Thyroid gland (tissue), 4 donors: ENCODE measurements around the gene CACNA1D. TPM values are rescaled to one million over a fixed set of nuclear protein-coding genes. Genes with fewer than 3 reads are reported as not detected.

Experiments used
- DNase-seq, 2 donors: peaks; one replicate each; pipeline ENCODE4 v3.0.0-alpha.2; 2019
- H3K27ac ChIP-seq, 3 donors: fragments of 200-600 bp; sonication (generic); 1 replicate in 2 of 3; 2 replicates in 1 of 3; pipeline ENCODE4 v1.5.1; 2016 to 2019; ENCODE audit warnings: mild to moderate bottlenecking in 1 of 3, moderate library complexity in 1 of 3
- H3K27me3 ChIP-seq: fragments of 200-600 bp; sonication (generic); one replicate; pipeline ENCODE4 v1.5.1; 2019
- H3K36me3 ChIP-seq, 2 donors: fragments of 200-600 bp; sonication (generic); one replicate each; pipeline ENCODE4 v1.5.1; 2016 to 2019
- H3K4me1 ChIP-seq, 2 donors: fragments of 200-600 bp; sonication (generic); one replicate each; pipeline ENCODE4 v1.5.1; 2017 to 2019
- H3K4me3 ChIP-seq, 3 donors: fragments of 200-600 bp; sonication (generic); replicated peaks in 1 of 3; 1 replicate in 2 of 3; 2 replicates in 1 of 3; pipeline ENCODE4 v1.5.1; 2016; ENCODE audit warnings: mild to moderate bottlenecking in 1 of 3
- H3K9me3 ChIP-seq: fragments of 200-600 bp; sonication (generic); one replicate; pipeline ENCODE4 v1.5.1; 2017
- POLR2A ChIP-seq, 2 donors: fragments of 450-650 bp; IDR thresholded peaks; one replicate each; pipeline ENCODE4 v1.6.1; 2017; ENCODE audit warnings: antibody characterized with exemption in 2 of 2, mild to moderate bottlenecking in 2 of 2, moderate library complexity in 1 of 2
- WGBS, 2 donors: methylation state at CpG; one replicate each; pipeline ENCODE4 v1.1.5; 2017; 5-methylcytosine and 5-hydroxymethylcytosine counted together
- intact Hi-C: fragments of 100-400 bp; cut with DNase I; formaldehyde crosslinking; loops from one replicate; pipeline ENCODE4 v1.15.1; 2023
- total RNA-seq, 4 donors: library from RNA; depleted of rRNA; stranded (reverse); fragments of >200 nt; gene quantifications; one replicate each; pipeline ENCODE4 v1.2.3, GENCODE V29; 2016
- TF ChIP-seq, protein P1 (sequence below), 6 experiments: fragments of 200-600 bp in 3 of 6; fragments of 450-650 bp in 3 of 6; sonication (generic) in 3 of 6; IDR thresholded peaks; one replicate each; pipeline ENCODE4 v1.5.1; 2016 to 2019; ENCODE audit warnings: antibody characterized with exemption in 6 of 6, mild to moderate bottlenecking in 2 of 6, inconsistent platforms in 1 of 6, moderate library complexity in 1 of 6

CACNA1D gene
- total RNA-seq, 4 donors from 2014 or later: 7.1 to 46.1 (median 27.3) TPM

DNA sequence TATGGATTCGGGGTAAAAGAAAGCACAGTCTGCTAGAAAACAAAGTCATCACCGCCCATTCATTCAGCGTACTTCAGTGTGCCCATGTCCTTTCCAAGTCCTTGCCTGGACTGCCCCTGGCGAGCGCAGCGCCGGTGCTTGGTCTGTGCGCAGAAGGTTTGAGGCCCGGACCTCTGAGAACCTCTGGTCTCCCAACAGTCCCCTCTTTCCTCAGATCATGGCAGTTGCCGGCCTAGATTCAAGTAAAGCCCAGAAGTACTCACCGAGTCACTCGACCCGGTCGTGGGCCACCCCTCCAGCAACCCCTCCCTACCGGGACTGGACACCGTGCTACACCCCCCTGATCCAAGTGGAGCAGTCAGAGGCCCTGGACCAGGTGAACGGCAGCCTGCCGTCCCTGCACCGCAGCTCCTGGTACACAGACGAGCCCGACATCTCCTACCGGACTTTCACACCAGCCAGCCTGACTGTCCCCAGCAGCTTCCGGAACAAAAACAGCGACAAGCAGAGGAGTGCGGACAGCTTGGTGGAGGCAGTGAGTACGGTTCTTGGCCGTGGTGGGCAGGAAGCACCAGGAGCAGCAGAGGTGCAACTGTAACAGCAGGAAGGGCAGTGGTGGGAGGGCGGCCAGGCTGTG lies 315.5 kb downstream of the CACNA1D start:
- Histone ChIP-seq H3K4me3 (no peak overlapping the region), H3K9me3 (no peaks in the 10 kb centered on the region), H3K4me1 (peaks cover 7 to 8% of the 10 kb centered on the region in 2 donors), H3K27me3 (no peaks in the 10 kb centered on the region), H3K27ac (no peak overlapping the region), H3K36me3 (no peaks in the 10 kb centered on the region)
- WGBS, 2 donors: 86 to 88% methylated on average over 28 of the region's 28 CpGs
- TF ChIP-seq, protein P1, sequence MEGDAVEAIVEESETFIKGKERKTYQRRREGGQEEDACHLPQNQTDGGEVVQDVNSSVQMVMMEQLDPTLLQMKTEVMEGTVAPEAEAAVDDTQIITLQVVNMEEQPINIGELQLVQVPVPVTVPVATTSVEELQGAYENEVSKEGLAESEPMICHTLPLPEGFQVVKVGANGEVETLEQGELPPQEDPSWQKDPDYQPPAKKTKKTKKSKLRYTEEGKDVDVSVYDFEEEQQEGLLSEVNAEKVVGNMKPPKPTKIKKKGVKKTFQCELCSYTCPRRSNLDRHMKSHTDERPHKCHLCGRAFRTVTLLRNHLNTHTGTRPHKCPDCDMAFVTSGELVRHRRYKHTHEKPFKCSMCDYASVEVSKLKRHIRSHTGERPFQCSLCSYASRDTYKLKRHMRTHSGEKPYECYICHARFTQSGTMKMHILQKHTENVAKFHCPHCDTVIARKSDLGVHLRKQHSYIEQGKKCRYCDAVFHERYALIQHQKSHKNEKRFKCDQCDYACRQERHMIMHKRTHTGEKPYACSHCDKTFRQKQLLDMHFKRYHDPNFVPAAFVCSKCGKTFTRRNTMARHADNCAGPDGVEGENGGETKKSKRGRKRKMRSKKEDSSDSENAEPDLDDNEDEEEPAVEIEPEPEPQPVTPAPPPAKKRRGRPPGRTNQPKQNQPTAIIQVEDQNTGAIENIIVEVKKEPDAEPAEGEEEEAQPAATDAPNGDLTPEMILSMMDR (IDR thresholded peaks at IDR 0.05): no peak
- TF ChIP-seq POLR2A (IDR thresholded peaks at IDR 0.05): no peak
- no peak for DNase-seq
- intact Hi-C loops: no loop called here

DNA sequence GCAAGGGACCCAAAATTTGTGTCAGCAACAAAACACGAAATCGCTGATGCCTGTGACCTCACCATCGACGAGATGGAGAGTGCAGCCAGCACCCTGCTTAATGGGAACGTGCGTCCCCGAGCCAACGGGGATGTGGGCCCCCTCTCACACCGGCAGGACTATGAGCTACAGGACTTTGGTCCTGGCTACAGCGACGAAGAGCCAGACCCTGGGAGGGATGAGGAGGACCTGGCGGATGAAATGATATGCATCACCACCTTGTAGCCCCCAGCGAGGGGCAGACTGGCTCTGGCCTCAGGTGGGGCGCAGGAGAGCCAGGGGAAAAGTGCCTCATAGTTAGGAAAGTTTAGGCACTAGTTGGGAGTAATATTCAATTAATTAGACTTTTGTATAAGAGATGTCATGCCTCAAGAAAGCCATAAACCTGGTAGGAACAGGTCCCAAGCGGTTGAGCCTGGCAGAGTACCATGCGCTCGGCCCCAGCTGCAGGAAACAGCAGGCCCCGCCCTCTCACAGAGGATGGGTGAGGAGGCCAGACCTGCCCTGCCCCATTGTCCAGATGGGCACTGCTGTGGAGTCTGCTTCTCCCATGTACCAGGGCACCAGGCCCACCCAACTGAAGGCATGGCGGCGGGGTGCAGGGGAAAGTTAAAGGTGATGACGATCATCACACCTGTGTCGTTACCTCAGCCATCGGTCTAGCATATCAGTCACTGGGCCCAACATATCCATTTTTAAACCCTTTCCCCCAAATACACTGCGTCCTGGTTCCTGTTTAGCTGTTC lies 316.9 kb downstream of the CACNA1D start:
- no peaks in the 10 kb centered on the region for H3K27me3 ChIP-seq
- TF ChIP-seq, protein P1 (IDR thresholded peaks at IDR 0.05): no peak
- no peak for TF ChIP-seq POLR2A (IDR thresholded peaks at IDR 0.05)
- no peak overlapping the region for H3K27ac ChIP-seq
- 91 to 94% methylated on average over 24 of the region's 24 CpGs for WGBS, 2 donors
- no peaks in the 10 kb centered on the region for H3K9me3 ChIP-seq
- no peaks in the 10 kb centered on the region for H3K36me3 ChIP-seq
- intact Hi-C loops: no loop called here
- peaks cover 7 to 8% of the 10 kb centered on the region in 2 donors for H3K4me1 ChIP-seq
- no peak overlapping the region for H3K4me3 ChIP-seq
- DNase-seq: no peak

DNA sequence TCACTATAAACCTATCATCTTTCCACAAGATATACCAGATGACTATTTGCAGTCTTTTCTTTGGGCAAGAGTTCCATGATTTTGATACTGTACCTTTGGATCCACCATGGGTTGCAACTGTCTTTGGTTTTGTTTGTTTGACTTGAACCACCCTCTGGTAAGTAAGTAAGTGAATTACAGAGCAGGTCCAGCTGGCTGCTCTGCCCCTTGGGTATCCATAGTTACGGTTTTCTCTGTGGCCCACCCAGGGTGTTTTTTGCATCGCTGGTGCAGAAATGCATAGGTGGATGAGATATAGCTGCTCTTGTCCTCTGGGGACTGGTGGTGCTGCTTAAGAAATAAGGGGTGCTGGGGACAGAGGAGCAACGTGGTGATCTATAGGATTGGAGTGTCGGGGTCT lies 318.0 kb downstream of the CACNA1D start:
- no peak for DNase-seq
- Histone ChIP-seq H3K27me3 (no peaks in the 10 kb centered on the region), H3K36me3 (no peaks in the 10 kb centered on the region), H3K9me3 (no peaks in the 10 kb centered on the region), H3K4me1 (peaks cover 7 to 8% of the 10 kb centered on the region in 2 donors), H3K27ac (no peak overlapping the region), H3K4me3 (no peak overlapping the region)
- 77 to 88% methylated on average over 4 of the region's 4 CpGs for WGBS, 2 donors
- intact Hi-C loops: no loop called here
- TF ChIP-seq, protein P1 (IDR thresholded peaks at IDR 0.05): no peak
- TF ChIP-seq POLR2A (IDR thresholded peaks at IDR 0.05): no peak

DNA sequence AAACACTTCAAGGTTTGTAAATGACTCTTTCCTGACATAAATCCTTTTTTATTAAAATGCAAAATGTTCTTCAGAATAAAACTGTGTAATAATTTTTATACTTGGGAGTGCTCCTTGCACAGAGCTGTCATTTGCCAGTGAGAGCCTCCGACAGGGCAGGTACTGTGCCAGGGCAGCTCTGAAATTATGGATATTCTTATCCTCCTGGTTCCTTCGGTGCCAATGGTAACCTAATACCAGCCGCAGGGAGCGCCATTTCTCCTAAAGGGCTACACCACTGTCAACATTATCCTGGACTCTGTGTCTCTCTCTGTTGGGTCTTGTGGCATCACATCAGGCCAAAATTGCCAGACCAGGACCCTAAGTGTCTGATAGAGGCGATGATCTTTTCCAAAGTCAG lies 318.8 kb downstream of the CACNA1D start:
- intact Hi-C loops: no loop called here
- no peak overlapping the region for H3K4me3 ChIP-seq
- WGBS, 2 donors: 87 to 95% methylated on average over 5 of the region's 5 CpGs

More for the DNA sequence above, 318.8 kb downstream of the CACNA1D start:
- peaks cover 7 to 8% of the 10 kb centered on the region in 2 donors for H3K4me1 ChIP-seq
- H3K27me3 ChIP-seq: no peaks in the 10 kb centered on the region
- H3K9me3 ChIP-seq: no peaks in the 10 kb centered on the region
- H3K27ac ChIP-seq: no peak overlapping the region
- DNase-seq: no peak
- H3K36me3 ChIP-seq: no peaks in the 10 kb centered on the region
- TF ChIP-seq POLR2A (IDR thresholded peaks at IDR 0.05): no peak
- TF ChIP-seq, protein P1 (IDR thresholded peaks at IDR 0.05): no peak
